ENCODE results near the gene SLC34A1. TPM values are rescaled to one million over a fixed set of nuclear protein-coding genes. Genes with fewer than 3 reads are reported as not detected.

Gene SLC34A1
- total and polyA plus RNA-seq, 2 of the 13 experiments (the other 11 are each of a cell fraction or from before 2014, with no cell fraction given), result 0.03 to 0.20 TPM

GRCh38 chr5:177370488-177371119 lies 13.6 kb upstream of the SLC34A1 start:
- peaks cover 8% of the 10 kb centered on the region for H3K79me2 ChIP-seq (ENCODE audit: insufficient read depth, low read length)
- 26% methylated on average over 10 of the region's 42 CpGs for WGBS (ENCODE audit: low lambda C conversion rate)
- FAIRE-seq (peak; percentile 61), DNase-seq (ENCODE audit: low spot score) (peak; percentile 94), ATAC-seq (peak; percentile 82)
- in situ Hi-C loops (cut with HindIII; ENCODE audit: extremely low pct_ligation_motif_present, low pct_unique_long_range_greater_than_20kb), result loop anchor here (25.0 kb wide), 1 partner anchor 833 kb away; the partner anchor contains the start of genes CDHR2 and RNF44
- H3K4me3 ChIP-seq (replicated peaks in 1 of 3; ENCODE audit: insufficient read depth in 1 of 3, low read depth in 2 of 3, low read length in 3 of 3), result peak overlapping the region in 2 of 3 experiments; percentile 74 to 92; a peak in 3 of 6 replicates
- intact Hi-C loops (cut with micrococcal nuclease; ENCODE audit: unreplicated experiment), result loop anchor here (1.0 to 2.0 kb wide), 2 partner anchors 9 to 86 kb away; no protein-coding TSS in a partner anchor
- 0 out of 5 replicates have a peak, but pooled peaks cover 0 to 4% of the 10 kb centered on the region in 2 experiments for H3K36me3 ChIP-seq (replicated peaks in 1 of 2; ENCODE audit: control insufficient read depth in 1 of 2, insufficient read depth in 2 of 2, low read length in 2 of 2)
- ChIA-PET POLR2A (interaction anchor here (0.6 to 7.9 kb wide), 18 partner anchors 9 to 284 kb away, joined by 3 to 239 read pairs (median 6); partner anchors contain the start of genes F12, FGFR4, GRK6 and LMAN2), CTCF (ENCODE audit: low intra/inter-chr PET ratio, low total read pairs) (interaction anchor here (1.5 to 2.1 kb wide), 4 partner anchors 12 to 53 kb away, joined by 3 to 19 read pairs (median 10); no protein-coding TSS in a partner anchor)
- H3K27me3 ChIP-seq (ENCODE audit: control insufficient read depth in 1 of 2, insufficient read depth in 2 of 2, low read length in 2 of 2), result no peaks in the 10 kb centered on the region; a peak in 1 of 5 replicates
- peaks cover 74% of the 10 kb centered on the region for H3K4me1 ChIP-seq (ENCODE audit: insufficient read depth, low read length)
- H3K9me3 ChIP-seq (ENCODE audit: low read length), result no peaks in the 10 kb centered on the region
- peak overlapping the region; percentile 35 for H3K27ac ChIP-seq (ENCODE audit: extremely low read length, insufficient read depth, low read length)
- H3K9ac ChIP-seq (ENCODE audit: insufficient read depth, low read depth, low read length), result peak overlapping the region; percentile 92; the same call in 1 of the 2 replicates
- H2AFZ ChIP-seq (ENCODE audit: low read length), result no peak overlapping the region
- no TSS peak for BruUV-seq (replicated peaks)
- H3K4me2 ChIP-seq (ENCODE audit: low read depth, low read length), result peak overlapping the region; percentile 100
- H4K20me1 ChIP-seq (ENCODE audit: insufficient read depth, low read length), result no peaks in the 10 kb centered on the region
- no peak for TF ChIP-seq MAF1 (CRISPR knock-in tag; IDR thresholded peaks at IDR 0.05; ENCODE audit: borderline replicate concordance)
- TF ChIP-seq NR2C2 (CRISPR knock-in tag; IDR thresholded peaks at IDR 0.05; ENCODE audit: borderline replicate concordance), result peak; percentile 41; the same call in 1 of the 2 replicates
- no peak for TF ChIP-seq DPF2 (CRISPR knock-in tag; IDR thresholded peaks at IDR 0.05; ENCODE audit: borderline replicate concordance, low read depth)
- TF ChIP-seq BATF2 (CRISPR knock-in tag; IDR thresholded peaks at IDR 0.05), result 0 out of 2 replicates have a peak, but pooled peaks have one; percentile 65
- TF ChIP-seq CHD4 (IDR thresholded peaks at IDR 0.05; ENCODE audit: borderline replicate concordance, low read length), result no peak
- TF ChIP-seq ZNF746 (CRISPR knock-in tag; IDR thresholded peaks at IDR 0.05), result no peak
- TF ChIP-seq HHEX (CRISPR knock-in tag; IDR thresholded peaks at IDR 0.05), result no peak
- no peak for TF ChIP-seq ZNF251 (CRISPR knock-in tag; IDR thresholded peaks at IDR 0.05)
- TF ChIP-seq ARHGAP35 (CRISPR knock-in tag; IDR thresholded peaks at IDR 0.05; ENCODE audit: borderline replicate concordance), result 0 out of 2 replicates have a peak, but pooled peaks have one; percentile 24
- TF ChIP-seq ARID4A (CRISPR knock-in tag; IDR thresholded peaks at IDR 0.05; ENCODE audit: borderline replicate concordance), result peak; percentile 72; the same call in 1 of the 2 replicates
- no peak for TF ChIP-seq ATF4 (CRISPR knock-in tag; IDR thresholded peaks at IDR 0.05)
- no peak for TF ChIP-seq TP53 (CRISPR knock-in tag; conservative IDR thresholded peaks at IDR 0.05)
- peak; percentile 95 for TF ChIP-seq MYC (CRISPR knock-in tag; IDR thresholded peaks at IDR 0.05; ENCODE audit: borderline replicate concordance)
- TF ChIP-seq RBAK (CRISPR knock-in tag; IDR thresholded peaks at IDR 0.05), result no peak
- TF ChIP-seq SP5 (CRISPR knock-in tag; IDR thresholded peaks at IDR 0.05; ENCODE audit: borderline replicate concordance, low read depth), result peak; percentile 35
- TF ChIP-seq KLF9 (CRISPR knock-in tag; IDR thresholded peaks at IDR 0.05; ENCODE audit: low read depth), result no peak
- no peak for TF ChIP-seq WIZ (CRISPR knock-in tag; IDR thresholded peaks at IDR 0.05)
- peak; percentile 57 for TF ChIP-seq RBFOX2 (IDR thresholded peaks at IDR 0.05; ENCODE audit: low read depth, low read length)
- no peak for TF ChIP-seq ZNF709 (CRISPR knock-in tag; IDR thresholded peaks at IDR 0.05)
